WTC11 (cell line): ENCODE results near the gene CX3CR1. TPM values are rescaled to one million over a fixed set of nuclear protein-coding genes. Genes with fewer than 3 reads are reported as not detected.

Source experiments
- ATAC-seq: fragments of 200-7000 bp; cut with Tn5 transposase; 2 replicates; pipeline ENCODE4 v1.10.0; 2021; ENCODE audit warnings: mild to moderate bottlenecking, moderate library complexity
- CTCF ChIA-PET: fragments of 300-600 bp; sonication (Branson Sonifier 250); formaldehyde crosslinking; loops from one replicate; lab custom pipeline; 2021; ENCODE audit warnings: antibody characterized with exemption; lab: Charles Lee
- POLR2A ChIA-PET: fragments of 350-600 bp; sonication (Branson Sonifier 250); formaldehyde crosslinking; loops from one replicate; lab custom pipeline; 2021; ENCODE audit warnings: antibody characterized with exemption; lab: Charles Lee
- DNase-seq: peaks from one replicate; pipeline ENCODE4 v3.0.0; 2021; ENCODE audit warnings: low spot score
- H3K27ac Mint-ChIP-seq: 2 replicates; pipeline ENCODE4 v1.8.0; 2021; ENCODE audit warnings: mixed read lengths
- H3K27me3 Mint-ChIP-seq: 2 replicates; pipeline ENCODE4 v1.8.0; 2021; ENCODE audit warnings: low read depth, mild to moderate bottlenecking, moderate library complexity, mixed read lengths
- H3K36me3 Mint-ChIP-seq: 2 replicates; pipeline ENCODE4 v1.8.0; 2021; ENCODE audit warnings: mixed read lengths
- H3K4me1 Mint-ChIP-seq: 2 replicates; pipeline ENCODE4 v1.8.0; 2022; ENCODE audit warnings: mixed read lengths
- H3K4me3 Mint-ChIP-seq: 2 replicates; pipeline ENCODE4 v1.8.0; 2021; ENCODE audit warnings: mild to moderate bottlenecking, moderate library complexity, mixed read lengths
- H3K9me3 Mint-ChIP-seq: 2 replicates; pipeline ENCODE4 v1.8.0; 2021; ENCODE audit warnings: mixed read lengths
- ATF3 ChIP-seq: sonication (generic); formaldehyde crosslinking; conservative IDR thresholded peaks from 2 replicates; pipeline ENCODE4 v1.8.1; 2022; ENCODE audit warnings: mild to moderate bottlenecking, missing genetic modification reagents
- E2F4 ChIP-seq: sonication (generic); formaldehyde crosslinking; IDR thresholded peaks from 2 replicates; pipeline ENCODE4 v1.8.1; 2022; ENCODE audit warnings: low read depth, mild to moderate bottlenecking, moderate library complexity, missing genetic modification reagents, borderline replicate concordance
- FOXK1 ChIP-seq: sonication (generic); formaldehyde crosslinking; IDR thresholded peaks from 2 replicates; pipeline ENCODE4 v1.8.0; 2022; ENCODE audit warnings: mild to moderate bottlenecking, moderate library complexity, missing genetic modification reagents
- GTF2I ChIP-seq: fragments of 250-450 bp; sonication (Bioruptor Pico); conservative IDR thresholded peaks from 2 replicates; pipeline ENCODE4 v1.4.0; 2021; ENCODE audit warnings: mild to moderate bottlenecking
- HMGXB4 ChIP-seq: sonication (generic); formaldehyde crosslinking; IDR thresholded peaks from 2 replicates; pipeline ENCODE4 v1.8.1; 2023; ENCODE audit warnings: mild to moderate bottlenecking, moderate library complexity, missing genetic modification reagents
- JUN ChIP-seq: sonication (generic); formaldehyde crosslinking; IDR thresholded peaks from 2 replicates; pipeline ENCODE4 v1.8.0; 2023; ENCODE audit warnings: mild to moderate bottlenecking, missing genetic modification reagents
- NR3C1 ChIP-seq: sonication (generic); formaldehyde crosslinking; conservative IDR thresholded peaks from 2 replicates; pipeline ENCODE4 v1.8.1; 2023; ENCODE audit warnings: low read depth, mild to moderate bottlenecking, missing genetic modification reagents
- PREB ChIP-seq: sonication (generic); formaldehyde crosslinking; IDR thresholded peaks from 2 replicates; pipeline ENCODE4 v1.8.1; 2022; ENCODE audit warnings: mild to moderate bottlenecking, missing genetic modification reagents, moderate library complexity, borderline replicate concordance
- RORB ChIP-seq: fragments of 250-450 bp; sonication (Bioruptor Pico); IDR thresholded peaks from 2 replicates; pipeline ENCODE4 v1.9.0; 2021; ENCODE audit warnings: mild to moderate bottlenecking
- SMAD4 ChIP-seq: sonication (generic); formaldehyde crosslinking; IDR thresholded peaks from 2 replicates; pipeline ENCODE4 v1.8.0; 2022; ENCODE audit warnings: mild to moderate bottlenecking, missing genetic modification reagents
- SP1 ChIP-seq: sonication (generic); formaldehyde crosslinking; conservative IDR thresholded peaks from 2 replicates; pipeline ENCODE4 v1.8.1; 2022; ENCODE audit warnings: missing genetic modification reagents
- TCF7 ChIP-seq: sonication (generic); formaldehyde crosslinking; IDR thresholded peaks from 2 replicates; pipeline ENCODE4 v1.8.0; 2022; ENCODE audit warnings: mild to moderate bottlenecking, low read depth, missing genetic modification reagents, moderate library complexity
- ZBTB43 ChIP-seq: sonication (generic); formaldehyde crosslinking; IDR thresholded peaks from 2 replicates; pipeline ENCODE4 v1.8.1; 2023; ENCODE audit warnings: mild to moderate bottlenecking, missing genetic modification reagents
- ZMAT4 ChIP-seq: fragments of 250-450 bp; sonication (Bioruptor Pico); IDR thresholded peaks from 2 replicates; pipeline ENCODE4 v1.9.0; 2021; ENCODE audit warnings: mild to moderate bottlenecking
- ZNF121 ChIP-seq: sonication (generic); formaldehyde crosslinking; IDR thresholded peaks from 2 replicates; pipeline ENCODE4 v1.8.0; 2023; ENCODE audit warnings: missing genetic modification reagents
- ZNF263 ChIP-seq: sonication (generic); formaldehyde crosslinking; IDR thresholded peaks from 2 replicates; pipeline ENCODE4 v1.8.1; 2022; ENCODE audit warnings: low read depth, mild to moderate bottlenecking, moderate library complexity, missing genetic modification reagents
- ZNF512 ChIP-seq: sonication (generic); formaldehyde crosslinking; IDR thresholded peaks from 2 replicates; pipeline ENCODE4 v1.8.1; 2022; ENCODE audit warnings: missing genetic modification reagents, borderline replicate concordance
- ZNF671 ChIP-seq: fragments of 250-450 bp; sonication (Bioruptor Pico); IDR thresholded peaks from 2 replicates; pipeline ENCODE4 v1.8.0; 2021; ENCODE audit warnings: mild to moderate bottlenecking
- ZSCAN18 ChIP-seq: fragments of 250-450 bp; sonication (Bioruptor Pico); IDR thresholded peaks from 2 replicates; pipeline ENCODE4 v2.1.2; 2022; ENCODE audit warnings: mild to moderate bottlenecking, moderate library complexity
- total RNA-seq: library from RNA; stranded (reverse); gene quantifications from 3 replicates; pipeline ENCODE4 v1.2.3, GENCODE V29; 2021

CX3CR1 gene
- total RNA-seq, 1 experiment from 2014 or later: 0.11 TPM

GRCh38 chr3:39299279-39299678 is 19.4 kb upstream of the CX3CR1 start:
- Mint-ChIP-seq H3K27me3 (peaks cover 4% of the 10 kb centered on the region), H3K36me3 (peaks cover 12% of the 10 kb centered on the region), H3K27ac (no peak overlapping the region), H3K9me3 (peaks cover 46% of the 10 kb centered on the region), H3K4me3 (no peak overlapping the region), H3K4me1 (no peaks in the 10 kb centered on the region)
- DNase-seq (no peak), ATAC-seq (no peak)
- POLR2A ChIA-PET: no interaction called here
- CTCF ChIA-PET: interaction anchor here (1.0 to 1.1 kb wide), 2 partner anchors 11 to 79 kb away, joined by 3 to 4 read pairs; no protein-coding TSS in a partner anchor
- TF ChIP-seq JUN (CRISPR knock-in tag) (no peak), NR3C1 (CRISPR knock-in tag) (no peak), SMAD4 (CRISPR knock-in tag) (no peak), TCF7 (CRISPR knock-in tag) (no peak), ZNF671 (no peak), SP1 (CRISPR knock-in tag) (no peak), ZSCAN18 (CRISPR knock-in tag) (no peak), ZNF512 (CRISPR knock-in tag) (no peak), GTF2I (CRISPR knock-in tag) (no peak), ZMAT4 (CRISPR knock-in tag) (no peak), ZBTB43 (CRISPR knock-in tag) (no peak), E2F4 (no peak)

GRCh38 chr3:39296197-39297077 is 16.6 kb upstream of the CX3CR1 start:
- DNase-seq (no peak), ATAC-seq (no peak)
- Mint-ChIP-seq H3K9me3 (peaks cover 27% of the 10 kb centered on the region), H3K27ac (no peak overlapping the region), H3K36me3 (peaks cover 3% of the 10 kb centered on the region; the same call in 1 of the 2 replicates), H3K27me3 (no peaks in the 10 kb centered on the region; the same call in none of the 2 replicates), H3K4me3 (no peak overlapping the region), H3K4me1 (no peaks in the 10 kb centered on the region)
- CTCF ChIA-PET: interaction anchor here (0.7 to 9.4 kb wide), 3 partner anchors 8 to 171 kb away, joined by 3 to 204 read pairs (median 15); no protein-coding TSS in a partner anchor
- POLR2A ChIA-PET: no interaction called here
- no peak for TF ChIP-seq ZNF263 (CRISPR knock-in tag)
- no peak for TF ChIP-seq ATF3 (CRISPR knock-in tag)
- TF ChIP-seq ZMAT4 (CRISPR knock-in tag): no peak
- no peak for TF ChIP-seq RORB (CRISPR knock-in tag)
- TF ChIP-seq PREB: no peak
- TF ChIP-seq HMGXB4: no peak
- no peak for TF ChIP-seq JUN (CRISPR knock-in tag)
- TF ChIP-seq ZNF121: peak; percentile 34; the same call in 1 of the 2 replicates
- TF ChIP-seq FOXK1: no peak
- TF ChIP-seq, all 79 proteins: peak for 1
